ENCODE data around the gene SLC6A20. TPM values are rescaled to one million over a fixed set of nuclear protein-coding genes. Genes with fewer than 3 reads are reported as not detected.
"Not testable (repeated sequence)": the region's sequence is repeated elsewhere in the genome, so short reads cannot be mapped to it uniquely, and the experiment has no call there.

Gene SLC6A20
- total RNA-seq, 2 donors from 2014 or later, result not detected

DNA sequence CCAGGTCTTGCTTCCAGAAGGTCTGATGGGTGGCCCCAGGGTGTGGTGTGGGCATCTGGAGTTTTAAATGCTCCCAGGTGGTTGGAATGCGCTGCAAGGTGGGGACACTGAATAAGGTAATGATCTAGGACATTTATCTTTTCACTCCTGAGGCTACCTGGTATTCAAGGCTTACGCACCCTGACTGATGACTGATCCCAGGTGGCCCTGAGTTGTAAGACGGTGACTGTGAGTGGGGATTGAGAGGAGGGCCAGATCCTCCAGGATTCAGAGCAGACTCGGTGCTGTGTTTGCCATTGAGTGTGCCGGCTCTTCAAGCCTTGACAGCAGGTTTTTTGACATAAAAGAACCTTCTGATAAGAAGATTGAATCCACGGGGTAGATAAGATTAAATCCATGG lies 40.3 kb downstream of the SLC6A20 start:
- no peaks in the 10 kb centered on the region for H3K36me3 ChIP-seq
- H3K4me3 ChIP-seq, result no peak overlapping the region
- TF ChIP-seq, protein P1, sequence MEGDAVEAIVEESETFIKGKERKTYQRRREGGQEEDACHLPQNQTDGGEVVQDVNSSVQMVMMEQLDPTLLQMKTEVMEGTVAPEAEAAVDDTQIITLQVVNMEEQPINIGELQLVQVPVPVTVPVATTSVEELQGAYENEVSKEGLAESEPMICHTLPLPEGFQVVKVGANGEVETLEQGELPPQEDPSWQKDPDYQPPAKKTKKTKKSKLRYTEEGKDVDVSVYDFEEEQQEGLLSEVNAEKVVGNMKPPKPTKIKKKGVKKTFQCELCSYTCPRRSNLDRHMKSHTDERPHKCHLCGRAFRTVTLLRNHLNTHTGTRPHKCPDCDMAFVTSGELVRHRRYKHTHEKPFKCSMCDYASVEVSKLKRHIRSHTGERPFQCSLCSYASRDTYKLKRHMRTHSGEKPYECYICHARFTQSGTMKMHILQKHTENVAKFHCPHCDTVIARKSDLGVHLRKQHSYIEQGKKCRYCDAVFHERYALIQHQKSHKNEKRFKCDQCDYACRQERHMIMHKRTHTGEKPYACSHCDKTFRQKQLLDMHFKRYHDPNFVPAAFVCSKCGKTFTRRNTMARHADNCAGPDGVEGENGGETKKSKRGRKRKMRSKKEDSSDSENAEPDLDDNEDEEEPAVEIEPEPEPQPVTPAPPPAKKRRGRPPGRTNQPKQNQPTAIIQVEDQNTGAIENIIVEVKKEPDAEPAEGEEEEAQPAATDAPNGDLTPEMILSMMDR (IDR thresholded peaks at IDR 0.05), result no peak
- no peaks in the 10 kb centered on the region for H3K4me1 ChIP-seq
- no peak overlapping the region for H3K27ac ChIP-seq
- H3K27me3 ChIP-seq, result no peaks in the 10 kb centered on the region
- H3K9me3 ChIP-seq, result no peaks in the 10 kb centered on the region
- DNase-seq (ENCODE audit: low spot score), result peak; percentile 18

DNA sequence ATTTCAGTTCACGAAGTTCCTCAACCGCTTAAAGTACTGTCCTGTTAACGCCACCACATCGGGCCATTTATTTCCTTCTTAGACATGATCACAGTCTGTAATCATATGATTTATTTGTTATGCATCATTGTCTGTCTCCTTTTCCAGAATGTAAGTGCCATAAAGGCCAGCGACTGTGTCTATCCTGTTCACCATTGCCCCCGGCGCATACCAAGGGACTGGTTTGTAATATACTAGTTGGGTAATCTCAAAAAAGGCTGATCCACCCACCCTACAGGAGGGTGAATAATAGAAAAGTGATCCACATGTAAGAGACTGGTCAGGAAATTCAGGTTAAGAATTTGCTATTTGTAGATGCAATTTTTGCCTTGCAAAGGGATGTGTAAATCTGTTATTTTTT lies 41.9 kb downstream of the SLC6A20 start:
- H3K36me3 ChIP-seq, result no peaks in the 10 kb centered on the region
- TF ChIP-seq, protein P1 (IDR thresholded peaks at IDR 0.05), result no peak
- H3K9me3 ChIP-seq, result no peaks in the 10 kb centered on the region
- no peak overlapping the region for H3K4me3 ChIP-seq
- no peaks in the 10 kb centered on the region for H3K4me1 ChIP-seq
- no peak for DNase-seq (ENCODE audit: low spot score)
- no peaks in the 10 kb centered on the region for H3K27me3 ChIP-seq
- no peak overlapping the region for H3K27ac ChIP-seq

DNA sequence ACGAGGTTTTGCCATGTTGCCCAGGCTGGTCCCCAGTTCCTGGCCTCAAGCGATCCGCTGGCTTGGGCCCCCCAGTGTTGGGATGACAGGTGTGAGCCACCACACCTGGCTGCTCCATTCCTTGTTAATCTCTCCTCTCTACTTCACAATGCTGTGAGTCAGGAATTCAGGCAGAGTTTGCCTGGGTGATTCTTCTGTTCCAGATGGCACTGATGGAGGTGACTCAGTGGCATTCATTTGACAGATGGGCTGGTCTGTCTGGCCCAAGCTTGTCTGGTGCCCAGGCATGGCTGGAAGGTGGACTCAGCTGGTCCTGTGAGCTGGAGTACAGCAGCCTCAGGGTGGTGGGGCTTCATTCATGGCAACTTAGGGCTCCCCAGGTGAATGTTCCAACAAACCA lies 43.2 kb downstream of the SLC6A20 start:
- DNase-seq (ENCODE audit: low spot score), result no peak
- no peak overlapping the region for H3K27ac ChIP-seq
- H3K4me3 ChIP-seq, result no peak overlapping the region
- H3K27me3 ChIP-seq, result no peaks in the 10 kb centered on the region
- H3K9me3 ChIP-seq, result no peaks in the 10 kb centered on the region
- TF ChIP-seq, protein P1 (IDR thresholded peaks at IDR 0.05), result no peak
- H3K4me1 ChIP-seq, result no peaks in the 10 kb centered on the region
- peaks cover 3% of the 10 kb centered on the region for H3K36me3 ChIP-seq

- Histone ChIP-seq H3K27me3 (no peaks in the 10 kb centered on the region), H3K9me3 (no peaks in the 10 kb centered on the region), H3K36me3 (peaks cover 12% of the 10 kb centered on the region), H3K4me1 (no peaks in the 10 kb centered on the region), H3K27ac (no peak overlapping the region), H3K4me3 (no peak overlapping the region)
- TF ChIP-seq, protein P1 (IDR thresholded peaks at IDR 0.05), result no peak
- no peak for DNase-seq (ENCODE audit: low spot score)
These were observed 44.6 kb downstream of the SLC6A20 start for GRCh38 chr3:45751537-45752242.

DNA sequence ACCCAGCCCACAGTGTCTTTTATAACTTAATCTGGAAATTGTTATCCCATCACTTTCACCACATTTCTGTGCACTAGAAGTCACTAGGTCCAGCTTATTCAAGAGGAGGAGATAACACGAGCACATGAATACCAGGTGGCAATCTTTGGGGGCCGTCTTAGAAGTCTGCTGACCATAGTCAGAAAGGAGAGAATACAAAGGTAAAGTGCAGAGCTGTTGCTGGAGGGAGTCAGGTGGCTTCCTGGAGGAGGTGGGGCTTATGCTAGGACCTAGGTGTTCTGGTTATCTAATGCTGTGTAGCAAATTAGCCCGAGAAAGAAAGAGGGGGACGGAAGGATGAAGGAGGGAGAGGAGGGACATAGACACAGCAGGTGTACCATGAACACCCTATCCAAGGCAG lies 46.5 kb downstream of the SLC6A20 start:
- Histone ChIP-seq H3K36me3 (peaks cover 25% of the 10 kb centered on the region), H3K27ac (no peak overlapping the region), H3K9me3 (no peaks in the 10 kb centered on the region), H3K4me1 (no peaks in the 10 kb centered on the region), H3K4me3 (no peak overlapping the region), H3K27me3 (no peaks in the 10 kb centered on the region)
- TF ChIP-seq, protein P1 (IDR thresholded peaks at IDR 0.05), result no peak
- DNase-seq (ENCODE audit: low spot score), result no peak

DNA sequence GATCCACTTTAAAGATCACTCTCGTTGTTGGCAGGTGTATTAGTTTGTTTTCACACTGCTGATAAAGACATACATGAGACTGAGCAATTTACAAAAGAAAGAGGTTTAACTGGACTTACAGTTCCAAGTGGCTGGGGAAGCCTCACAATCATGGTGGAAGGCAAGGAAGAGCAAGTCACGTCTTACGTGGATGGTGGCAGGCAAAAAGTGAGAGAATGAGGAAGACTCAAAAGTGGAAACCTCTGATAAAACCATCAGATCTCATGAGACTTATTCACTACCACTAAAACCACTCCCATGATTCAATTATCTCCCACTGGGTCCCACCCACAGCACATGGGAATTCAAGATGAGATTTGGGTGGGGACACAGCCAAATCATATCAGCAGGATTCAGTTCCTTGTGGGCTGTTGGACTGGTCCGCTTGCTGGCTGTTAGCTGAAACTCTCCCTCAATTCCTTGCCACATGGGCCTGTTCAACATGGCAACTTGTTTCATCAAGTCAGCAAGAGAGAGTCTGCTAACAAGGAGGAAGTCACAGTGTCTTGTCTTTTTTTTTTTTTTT lies 47.2 kb downstream of the SLC6A20 start:
- peaks cover 29% of the 10 kb centered on the region for H3K36me3 ChIP-seq
- not testable (repeated sequence) for H3K4me1 ChIP-seq; DNase-seq (ENCODE audit: low spot score); H3K9me3 ChIP-seq; H3K4me3 ChIP-seq; H3K27me3 ChIP-seq; H3K27ac ChIP-seq
